ENCODE results near the gene PLA2G4F.

Gene PLA2G4F

GRCh38 chr15:42166225-42166940 is 9.9 kb upstream of the PLA2G4F start:
- no peak for DNase-seq (ENCODE audit: low read depth in 1 of 2, low spot score in 1 of 2)

- DNase-seq (ENCODE audit: low read depth in 1 of 2, low spot score in 1 of 2): no peak
Measured at GRCh38 chr15:42165106-42165505, 8.7 kb upstream of the PLA2G4F start.

- no peak for DNase-seq (ENCODE audit: low read depth in 1 of 2, low spot score in 1 of 2)
Measured at GRCh38 chr15:42163947-42164550, 7.6 kb upstream of the PLA2G4F start.

GRCh38 chr15:42163291-42163690 is 6.9 kb upstream of the PLA2G4F start:
- no peak for DNase-seq (ENCODE audit: low read depth in 1 of 2, low spot score in 1 of 2)

- no peak for DNase-seq (ENCODE audit: low read depth in 1 of 2, low spot score in 1 of 2)
Measured at GRCh38 chr15:42160136-42160535, 3.7 kb upstream of the PLA2G4F start.

- no peak for DNase-seq (ENCODE audit: low read depth in 1 of 2, low spot score in 1 of 2)
Measured at GRCh38 chr15:42159381-42160015, 3.1 kb upstream of the PLA2G4F start.

- no peak for DNase-seq (ENCODE audit: low read depth in 1 of 2, low spot score in 1 of 2)
Measured at GRCh38 chr15:42158941-42159340, 2.5 kb upstream of the PLA2G4F start.

GRCh38 chr15:42157981-42158765 is 1.7 kb upstream of the PLA2G4F start:
- DNase-seq (ENCODE audit: low read depth in 1 of 2, low spot score in 1 of 2): no peak

GRCh38 chr15:42157381-42157780 is 945 bp upstream of the PLA2G4F start:
- DNase-seq (ENCODE audit: low read depth in 1 of 2, low spot score in 1 of 2): no peak

GRCh38 chr15:42155546-42156242 is 742 bp downstream of the PLA2G4F start:
- DNase-seq (ENCODE audit: low read depth in 1 of 2, low spot score in 1 of 2): no peak

- DNase-seq (ENCODE audit: low read depth in 1 of 2, low spot score in 1 of 2): no peak
Measured at GRCh38 chr15:42154956-42155355, 1.5 kb downstream of the PLA2G4F start.

- no peak for DNase-seq (ENCODE audit: low read depth in 1 of 2, low spot score in 1 of 2)
Measured at GRCh38 chr15:42154212-42154941, 2.1 kb downstream of the PLA2G4F start.

GRCh38 chr15:42153874-42154211 is 2.6 kb downstream of the PLA2G4F start:
- DNase-seq (ENCODE audit: low read depth in 1 of 2, low spot score in 1 of 2): no peak

- DNase-seq (ENCODE audit: low read depth in 1 of 2, low spot score in 1 of 2): no peak
Measured at GRCh38 chr15:42152921-42153698, 3.3 kb downstream of the PLA2G4F start.

GRCh38 chr15:42152196-42152920 is 4.1 kb downstream of the PLA2G4F start:
- DNase-seq (ENCODE audit: low read depth in 1 of 2, low spot score in 1 of 2): no peak

- no peak for DNase-seq (ENCODE audit: low read depth in 1 of 2, low spot score in 1 of 2)
Measured at GRCh38 chr15:42151736-42152135, 4.7 kb downstream of the PLA2G4F start.

- no peak for DNase-seq (ENCODE audit: low read depth in 1 of 2, low spot score in 1 of 2)
Measured at GRCh38 chr15:42151141-42151561, 5.3 kb downstream of the PLA2G4F start.

- no peak for DNase-seq (ENCODE audit: low read depth in 1 of 2, low spot score in 1 of 2)
Measured at GRCh38 chr15:42150219-42150970, 6.0 kb downstream of the PLA2G4F start.
